Trophoblast cell (in vitro differentiated cells and primary cell): ENCODE results near the gene LYPD4.

Experiments used
- DNase-seq, 2 donors: peaks; one replicate each; pipeline ENCODE4 v3.0.0-alpha.2; 2016
- H2AFZ ChIP-seq: 2 replicates; pipeline ENCODE4 v1.6.1; 2013; ENCODE audit warnings: low read length, moderate library complexity, mild to moderate bottlenecking; ENCODE audit not compliant: insufficient read depth, poor library complexity
- H2AK5ac ChIP-seq: 2 replicates; pipeline ENCODE4 v1.6.1; 2013; ENCODE audit warnings: mild to moderate bottlenecking, low read length
- H2BK120ac ChIP-seq: 2 replicates; pipeline ENCODE4 v1.6.1; 2013; ENCODE audit warnings: low read length, mild to moderate bottlenecking, moderate library complexity; ENCODE audit not compliant: insufficient read depth, poor library complexity
- H2BK12ac ChIP-seq: 2 replicates; pipeline ENCODE4 v1.6.1; 2013; ENCODE audit warnings: mild to moderate bottlenecking, low read length, moderate library complexity
- H2BK5ac ChIP-seq: 2 replicates; pipeline ENCODE4 v1.6.1; 2013; ENCODE audit warnings: low read length, low read depth, moderate library complexity, mild to moderate bottlenecking; ENCODE audit not compliant: poor library complexity
- H3K14ac ChIP-seq: 2 replicates; pipeline ENCODE4 v1.6.1; 2013; ENCODE audit warnings: mild to moderate bottlenecking, low read length
- H3K18ac ChIP-seq: 2 replicates; pipeline ENCODE4 v1.6.1; 2013; ENCODE audit warnings: mild to moderate bottlenecking, low read length
- H3K23ac ChIP-seq: 2 replicates; pipeline ENCODE4 v1.6.1; 2013; ENCODE audit warnings: low read length
- H3K27ac ChIP-seq: 2 replicates; pipeline ENCODE4 v1.5.1; 2013; ENCODE audit warnings: low read depth, mild to moderate bottlenecking, inconsistent platforms, low read length, moderate library complexity
- H3K27me3 ChIP-seq: 2 replicates; pipeline ENCODE4 v1.6.1; 2013; ENCODE audit warnings: inconsistent platforms, mild to moderate bottlenecking, low read length, moderate library complexity; ENCODE audit not compliant: insufficient read depth
- H3K36me3 ChIP-seq, 2 experiments: 1 replicate in 1 of 2; 2 replicates in 1 of 2; pipeline ENCODE4 v1.6.1; 2013; ENCODE audit warnings: low read length in 2 of 2, mild to moderate bottlenecking in 2 of 2, moderate library complexity in 1 of 2; ENCODE audit not compliant: insufficient read depth in 2 of 2, control insufficient read depth in 1 of 2
- H3K4ac ChIP-seq: 2 replicates; pipeline ENCODE4 v1.6.1; 2013; ENCODE audit warnings: low read depth, mild to moderate bottlenecking, low read length, moderate library complexity
- H3K4me1 ChIP-seq, 2 experiments: 1 replicate in 1 of 2; 2 replicates in 1 of 2; pipeline ENCODE4 v1.6.1; 2013; ENCODE audit warnings: low read length in 2 of 2, mild to moderate bottlenecking in 2 of 2, moderate library complexity in 1 of 2; ENCODE audit not compliant: insufficient read depth in 2 of 2, control insufficient read depth in 1 of 2
- H3K4me2 ChIP-seq: 2 replicates; pipeline ENCODE4 v1.6.1; 2013; ENCODE audit warnings: inconsistent platforms, mild to moderate bottlenecking, low read length, moderate library complexity
- H3K4me3 ChIP-seq: 2 replicates; pipeline ENCODE4 v1.5.1; 2013; ENCODE audit warnings: mild to moderate bottlenecking, low read depth, low read length, inconsistent platforms
- H3K79me1 ChIP-seq: one replicate; pipeline ENCODE4 v1.6.1; 2013; ENCODE audit warnings: low read length
- H3K79me2 ChIP-seq: 2 replicates; pipeline ENCODE4 v1.6.1; 2013; ENCODE audit warnings: low read length, mild to moderate bottlenecking; ENCODE audit not compliant: control insufficient read depth, insufficient read depth, poor library complexity
- H3K9ac ChIP-seq: 2 replicates; pipeline ENCODE4 v1.6.1; 2013; ENCODE audit warnings: mild to moderate bottlenecking, low read length
- H3K9me3 ChIP-seq: 2 replicates; pipeline ENCODE4 v1.6.1; 2013; ENCODE audit warnings: low read depth, mild to moderate bottlenecking, control low read depth, inconsistent platforms, low read length; ENCODE audit not compliant: insufficient read depth
- H4K12ac ChIP-seq: 2 replicates; pipeline ENCODE4 v1.6.1; 2013; ENCODE audit warnings: low read depth, mild to moderate bottlenecking, low read length, moderate library complexity
- H4K8ac ChIP-seq: 2 replicates; pipeline ENCODE4 v1.6.1; 2013; ENCODE audit warnings: low read depth, mild to moderate bottlenecking, low read length, moderate library complexity
- H4K91ac ChIP-seq: one replicate; pipeline ENCODE4 v1.6.1; 2013; ENCODE audit warnings: low read depth, mild to moderate bottlenecking, low read length, moderate library complexity
- WGBS: extraction: QIAGEN DNeasy Blood & Tissue Kit; methylation state at CpG from one replicate; pipeline ENCODE4 v1.1.7; 2013; ENCODE audit warnings: missing lambda C conversion rate; ENCODE audit not compliant: insufficient read length, insufficient coverage; ENCODE audit errors: extremely low coverage; 5-methylcytosine and 5-hydroxymethylcytosine counted together

LYPD4 gene

DNA sequence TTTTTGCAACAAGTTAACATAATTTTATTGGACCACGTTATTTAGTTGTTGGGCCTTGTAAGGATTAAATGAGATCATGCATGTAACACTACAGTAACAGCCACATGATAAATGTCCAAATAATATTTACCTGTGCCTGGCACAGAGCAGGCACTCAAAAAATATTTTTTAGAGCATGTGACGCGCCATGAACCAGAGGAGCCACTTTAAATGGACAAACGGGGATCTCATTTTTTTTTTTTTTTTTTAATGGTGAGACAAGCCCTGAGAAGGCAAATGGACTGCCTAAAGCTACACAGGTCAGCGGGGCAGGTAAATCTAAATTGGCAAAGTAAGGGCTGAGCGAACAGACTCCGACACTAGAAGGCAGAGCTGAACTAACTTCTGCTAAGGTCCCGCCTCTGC lies 14.7 kb upstream of the LYPD4 start:
- Histone ChIP-seq H3K4me2 (peak overlapping the region; percentile 69), H2BK120ac (no peak overlapping the region)

DNA sequence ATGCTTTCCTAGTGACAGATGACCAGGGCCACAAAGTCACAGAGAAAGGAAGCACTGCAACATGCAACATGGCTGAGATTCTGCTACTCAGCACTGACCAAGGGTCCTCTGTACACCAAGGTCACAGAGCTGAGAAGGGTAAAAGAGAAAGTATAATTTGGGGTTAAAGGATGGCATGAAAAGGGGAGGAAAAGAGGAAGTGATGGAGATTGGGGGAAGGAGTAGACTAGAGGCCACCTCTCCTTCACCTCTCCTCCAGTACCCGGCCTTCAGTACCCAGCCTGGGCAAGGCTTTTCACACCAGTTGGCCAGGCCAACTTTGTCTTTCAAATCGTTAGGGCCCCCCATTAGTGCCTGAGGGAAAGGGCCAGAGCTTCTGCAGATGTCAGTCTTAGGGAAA lies 9.3 kb upstream of the LYPD4 start:
- H3K23ac ChIP-seq: peak overlapping the region; percentile 25

More for the DNA sequence above, 14.7 kb upstream of the LYPD4 start:
- Histone ChIP-seq H2AK5ac (no peak overlapping the region), H3K27ac (peak overlapping the region; percentile 35), H4K12ac (no peak overlapping the region), H2BK5ac (no peak overlapping the region), H3K9me3 (no peaks in the 10 kb centered on the region), H3K36me3 (peaks cover 31 to 33% of the 10 kb centered on the region in 2 experiments), H3K4ac (no peak overlapping the region), H4K8ac (peak overlapping the region; percentile 57), H3K27me3 (no peaks in the 10 kb centered on the region), H3K9ac (no peak overlapping the region), H3K14ac (no peak overlapping the region), H4K91ac (no peak overlapping the region), H3K23ac (no peak overlapping the region), H3K18ac (no peak overlapping the region), H3K4me3 (no peak overlapping the region), H2BK12ac (no peak overlapping the region), H2AFZ (no peak overlapping the region), H3K79me2 (peaks cover 20% of the 10 kb centered on the region), H3K4me1 (peaks cover 3 to 11% of the 10 kb centered on the region in 2 experiments), H3K79me1 (peaks cover 12% of the 10 kb centered on the region)
- DNase-seq: no peak
- WGBS: no CpG with 5 or more reads among the region's 8 CpGs

DNA sequence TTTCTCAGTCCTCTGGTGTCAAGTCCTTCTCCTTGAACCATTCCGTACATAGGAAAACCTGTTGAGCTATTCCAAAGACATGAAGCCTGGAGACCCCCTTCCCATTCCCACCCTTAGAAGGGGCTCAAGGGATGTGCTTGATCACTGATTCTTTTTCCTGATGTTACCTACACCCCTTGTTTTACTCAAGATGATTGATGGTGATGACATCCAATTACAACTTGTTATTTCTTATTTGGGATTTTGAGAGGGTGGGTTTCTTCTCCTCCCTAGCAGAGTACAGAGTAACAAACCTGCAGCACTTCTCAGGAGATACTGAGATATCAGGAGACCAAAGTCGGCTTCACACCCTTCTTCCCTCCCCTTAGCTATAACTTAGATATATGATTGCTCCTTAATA lies 8.9 kb upstream of the LYPD4 start:
- Histone ChIP-seq H3K27ac (no peak overlapping the region), H3K9me3 (no peaks in the 10 kb centered on the region), H4K91ac (no peak overlapping the region), H3K23ac (no peak overlapping the region), H3K4ac (no peak overlapping the region), H2AK5ac (no peak overlapping the region), H3K27me3 (no peaks in the 10 kb centered on the region), H3K14ac (no peak overlapping the region), H3K9ac (no peak overlapping the region), H2AFZ (no peak overlapping the region), H3K4me3 (no peak overlapping the region), H3K79me2 (no peaks in the 10 kb centered on the region), H2BK5ac (no peak overlapping the region), H4K12ac (no peak overlapping the region), H3K18ac (no peak overlapping the region), H4K8ac (no peak overlapping the region), H2BK120ac (no peak overlapping the region), H3K79me1 (no peaks in the 10 kb centered on the region), H2BK12ac (no peak overlapping the region), H3K4me1 (no peaks in the 10 kb centered on the region), H3K4me2 (no peak overlapping the region), H3K36me3 (no peaks in the 10 kb centered on the region)
- DNase-seq: no peak
- no CpG with 5 or more reads among the region's 2 CpGs for WGBS

More for the DNA sequence above, 9.3 kb upstream of the LYPD4 start:
- H3K4ac ChIP-seq: no peak overlapping the region
- no peak overlapping the region for H3K14ac ChIP-seq
- H3K79me2 ChIP-seq: no peaks in the 10 kb centered on the region
- no peak overlapping the region for H2AFZ ChIP-seq
- H3K9ac ChIP-seq: no peak overlapping the region
- DNase-seq: no peak
- H4K12ac ChIP-seq: no peak overlapping the region
- H3K27ac ChIP-seq: no peak overlapping the region
- H3K18ac ChIP-seq: no peak overlapping the region
- WGBS: no CpG with 5 or more reads among the region's 2 CpGs
- H3K4me2 ChIP-seq: no peak overlapping the region
- H2AK5ac ChIP-seq: no peak overlapping the region
- no peak overlapping the region for H3K4me3 ChIP-seq
- H2BK120ac ChIP-seq: no peak overlapping the region
- H2BK12ac ChIP-seq: no peak overlapping the region
- no peaks in the 10 kb centered on the region for H3K4me1 ChIP-seq
- no peaks in the 10 kb centered on the region for H3K79me1 ChIP-seq
- no peaks in the 10 kb centered on the region for H3K27me3 ChIP-seq
- H2BK5ac ChIP-seq: no peak overlapping the region
- H4K8ac ChIP-seq: no peak overlapping the region
- H3K36me3 ChIP-seq: no peaks in the 10 kb centered on the region
- no peaks in the 10 kb centered on the region for H3K9me3 ChIP-seq
- no peak overlapping the region for H4K91ac ChIP-seq

DNA sequence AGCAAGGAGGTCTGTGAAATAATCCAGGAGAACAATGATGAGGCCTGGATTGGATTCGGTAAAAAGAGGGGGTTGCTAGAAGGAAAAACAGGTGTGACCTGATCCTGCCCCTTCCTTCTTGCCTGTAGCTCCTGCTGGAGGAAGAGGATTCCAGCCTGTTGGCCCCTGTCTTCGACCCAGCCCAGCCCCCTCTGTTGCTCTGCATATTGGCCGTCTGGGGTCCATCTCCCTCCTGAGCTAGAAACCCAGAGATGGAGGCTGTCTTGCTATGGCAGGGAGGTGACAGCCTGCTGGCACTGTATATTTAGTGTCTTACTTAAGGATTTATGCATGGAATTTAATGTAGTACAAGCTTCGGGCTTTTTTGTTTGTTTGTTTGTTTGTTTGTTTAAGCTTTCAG lies 7.0 kb upstream of the LYPD4 start:
- H3K4ac ChIP-seq: no peak overlapping the region
- H3K27me3 ChIP-seq: no peaks in the 10 kb centered on the region
- no peaks in the 10 kb centered on the region for H3K9me3 ChIP-seq
- no peak overlapping the region for H4K8ac ChIP-seq
- H2AK5ac ChIP-seq: no peak overlapping the region
- WGBS: no CpG with 5 or more reads among the region's 4 CpGs
- no peak overlapping the region for H2BK12ac ChIP-seq
- H4K12ac ChIP-seq: no peak overlapping the region
- H4K91ac ChIP-seq: no peak overlapping the region
- H3K18ac ChIP-seq: no peak overlapping the region
- no peak overlapping the region for H2BK120ac ChIP-seq
- no peaks in the 10 kb centered on the region for H3K79me2 ChIP-seq
- DNase-seq: no peak
- no peak overlapping the region for H3K14ac ChIP-seq
- no peak overlapping the region for H2BK5ac ChIP-seq
- H3K23ac ChIP-seq: no peak overlapping the region
- H3K79me1 ChIP-seq: no peaks in the 10 kb centered on the region
- H3K4me2 ChIP-seq: no peak overlapping the region
- no peak overlapping the region for H3K27ac ChIP-seq
- no peaks in the 10 kb centered on the region for H3K4me1 ChIP-seq
- no peak overlapping the region for H3K9ac ChIP-seq
- no peak overlapping the region for H3K4me3 ChIP-seq
- no peak overlapping the region for H2AFZ ChIP-seq
- H3K36me3 ChIP-seq: no peaks in the 10 kb centered on the region
